HFFc6 (cell line): Measurements from ENCODE around the gene GPR176. TPM values are rescaled to one million over a fixed set of nuclear protein-coding genes. Genes with fewer than 3 reads are reported as not detected.

ENCODE experiments used
- DNase-seq: peaks from one replicate; pipeline ENCODE4 v3.0.0-alpha.2; 2018
- H3K27ac Mint-ChIP-seq: 2 replicates; pipeline ENCODE4 v1.8.0; 2020; ENCODE audit warnings: mild to moderate bottlenecking, mixed read lengths
- H3K27me3 Mint-ChIP-seq: 2 replicates; pipeline ENCODE4 v1.8.0; 2021; ENCODE audit warnings: mild to moderate bottlenecking, moderate library complexity, mixed read lengths; ENCODE audit not compliant: insufficient read depth
- H3K36me3 Mint-ChIP-seq: 2 replicates; pipeline ENCODE4 v1.8.0; 2021; ENCODE audit warnings: low read depth, mixed read lengths
- H3K4me1 Mint-ChIP-seq: 2 replicates; pipeline ENCODE4 v1.8.0; 2020; ENCODE audit warnings: low read depth, mixed read lengths
- H3K4me3 Mint-ChIP-seq: 2 replicates; pipeline ENCODE4 v1.8.0; 2020; ENCODE audit warnings: mild to moderate bottlenecking, moderate library complexity, mixed read lengths
- H3K9me3 Mint-ChIP-seq: 2 replicates; pipeline ENCODE4 v1.8.0; 2020; ENCODE audit warnings: mild to moderate bottlenecking, mixed read lengths
- total RNA-seq, 6 experiments: library from RNA; stranded (reverse); fragmentation: NEBNext Ultra II Directional; extraction: Animal tissue kit (Norgen Biotek cat#: 25700); gene quantifications; 2 replicates in 1 of 6; 3 replicates in 5 of 6; pipeline ENCODE4 v1.2.3, GENCODE V29; 2021
- TF ChIP-seq, protein P1 (sequence below): fragments of 200-600 bp; sonication (generic); IDR thresholded peaks from 2 replicates; pipeline ENCODE4 v1.5.0; 2021; ENCODE audit warnings: antibody characterized with exemption, mild to moderate bottlenecking

GPR176 gene
- total RNA-seq, 6 experiments from 2014 or later = 151 to 193 (median 169) TPM

- DNase-seq = no peak
- Mint-ChIP-seq H3K27me3 (peaks cover 9% of the 10 kb centered on the region), H3K36me3 (peaks cover 14% of the 10 kb centered on the region), H3K4me1 (peaks cover 12% of the 10 kb centered on the region), H3K9me3 (peaks cover 11% of the 10 kb centered on the region), H3K4me3 (no peak overlapping the region), H3K27ac (0 out of 2 replicates have a peak overlapping the region, but pooled peaks have one; percentile 16)
- TF ChIP-seq, protein P1, sequence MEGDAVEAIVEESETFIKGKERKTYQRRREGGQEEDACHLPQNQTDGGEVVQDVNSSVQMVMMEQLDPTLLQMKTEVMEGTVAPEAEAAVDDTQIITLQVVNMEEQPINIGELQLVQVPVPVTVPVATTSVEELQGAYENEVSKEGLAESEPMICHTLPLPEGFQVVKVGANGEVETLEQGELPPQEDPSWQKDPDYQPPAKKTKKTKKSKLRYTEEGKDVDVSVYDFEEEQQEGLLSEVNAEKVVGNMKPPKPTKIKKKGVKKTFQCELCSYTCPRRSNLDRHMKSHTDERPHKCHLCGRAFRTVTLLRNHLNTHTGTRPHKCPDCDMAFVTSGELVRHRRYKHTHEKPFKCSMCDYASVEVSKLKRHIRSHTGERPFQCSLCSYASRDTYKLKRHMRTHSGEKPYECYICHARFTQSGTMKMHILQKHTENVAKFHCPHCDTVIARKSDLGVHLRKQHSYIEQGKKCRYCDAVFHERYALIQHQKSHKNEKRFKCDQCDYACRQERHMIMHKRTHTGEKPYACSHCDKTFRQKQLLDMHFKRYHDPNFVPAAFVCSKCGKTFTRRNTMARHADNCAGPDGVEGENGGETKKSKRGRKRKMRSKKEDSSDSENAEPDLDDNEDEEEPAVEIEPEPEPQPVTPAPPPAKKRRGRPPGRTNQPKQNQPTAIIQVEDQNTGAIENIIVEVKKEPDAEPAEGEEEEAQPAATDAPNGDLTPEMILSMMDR = no peak
Measured at GRCh38 chr15:39778021-39778420, 142.0 kb downstream of the GPR176 start.

GRCh38 chr15:39777496-39777895 lies 142.6 kb downstream of the GPR176 start:
- H3K36me3 Mint-ChIP-seq = peaks cover 14% of the 10 kb centered on the region
- no peak for DNase-seq

GRCh38 chr15:39776068-39776467 lies 144.0 kb downstream of the GPR176 start:
- no peak overlapping the region for H3K27ac Mint-ChIP-seq
- TF ChIP-seq, protein P1 = no peak
- no peak for DNase-seq
- H3K9me3 Mint-ChIP-seq = peaks cover 3% of the 10 kb centered on the region; the same call in 1 of the 2 replicates
- H3K36me3 Mint-ChIP-seq = peaks cover 4% of the 10 kb centered on the region
- H3K27me3 Mint-ChIP-seq = peaks cover 3% of the 10 kb centered on the region
- H3K4me1 Mint-ChIP-seq = peaks cover 25% of the 10 kb centered on the region
- no peak overlapping the region for H3K4me3 Mint-ChIP-seq

More at GRCh38 chr15:39777496-39777895, 142.6 kb downstream of the GPR176 start:
- peak overlapping the region; percentile 16 for H3K27ac Mint-ChIP-seq
- peaks cover 11% of the 10 kb centered on the region for H3K9me3 Mint-ChIP-seq
- peaks cover 12% of the 10 kb centered on the region for H3K4me1 Mint-ChIP-seq
- TF ChIP-seq, protein P1 = no peak
- peaks cover 4% of the 10 kb centered on the region for H3K27me3 Mint-ChIP-seq
- H3K4me3 Mint-ChIP-seq = no peak overlapping the region

DNA sequence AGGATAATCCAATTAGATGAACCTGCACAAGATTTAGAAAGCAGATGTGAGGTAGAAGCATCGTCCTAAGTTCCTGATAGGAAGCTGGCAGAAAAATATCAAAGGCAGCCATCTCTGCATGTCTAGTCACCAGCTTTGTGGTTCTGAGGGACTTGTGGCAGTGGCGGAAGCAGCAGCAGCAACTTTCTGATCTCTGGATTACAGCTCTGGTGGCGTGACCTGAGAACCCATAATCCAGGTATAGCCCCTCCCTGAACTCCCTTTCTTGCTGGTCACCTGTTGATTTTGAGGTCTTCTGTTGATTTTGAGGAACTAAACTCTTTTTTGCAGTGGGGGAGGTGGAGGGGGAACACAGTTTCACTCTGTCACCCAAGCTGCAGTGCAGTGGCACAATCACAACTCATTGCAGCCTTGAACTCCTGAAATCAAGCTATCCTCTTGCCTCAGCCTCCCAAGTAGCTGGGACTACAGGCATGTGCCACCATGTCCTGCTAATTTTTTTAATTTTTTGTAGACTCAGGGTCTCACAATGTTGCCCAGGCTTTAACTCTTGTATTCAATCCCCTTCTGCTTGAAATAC lies 145.3 kb downstream of the GPR176 start:
- no peaks in the 10 kb centered on the region for H3K36me3 Mint-ChIP-seq
- H3K27ac Mint-ChIP-seq = no peak overlapping the region
- TF ChIP-seq, protein P1 = no peak
- no peaks in the 10 kb centered on the region for H3K9me3 Mint-ChIP-seq
- peaks cover 34% of the 10 kb centered on the region for H3K4me1 Mint-ChIP-seq
- H3K4me3 Mint-ChIP-seq = no peak overlapping the region
- no peak for DNase-seq
- peaks cover 3% of the 10 kb centered on the region; the same call in 1 of the 2 replicates for H3K27me3 Mint-ChIP-seq

DNA sequence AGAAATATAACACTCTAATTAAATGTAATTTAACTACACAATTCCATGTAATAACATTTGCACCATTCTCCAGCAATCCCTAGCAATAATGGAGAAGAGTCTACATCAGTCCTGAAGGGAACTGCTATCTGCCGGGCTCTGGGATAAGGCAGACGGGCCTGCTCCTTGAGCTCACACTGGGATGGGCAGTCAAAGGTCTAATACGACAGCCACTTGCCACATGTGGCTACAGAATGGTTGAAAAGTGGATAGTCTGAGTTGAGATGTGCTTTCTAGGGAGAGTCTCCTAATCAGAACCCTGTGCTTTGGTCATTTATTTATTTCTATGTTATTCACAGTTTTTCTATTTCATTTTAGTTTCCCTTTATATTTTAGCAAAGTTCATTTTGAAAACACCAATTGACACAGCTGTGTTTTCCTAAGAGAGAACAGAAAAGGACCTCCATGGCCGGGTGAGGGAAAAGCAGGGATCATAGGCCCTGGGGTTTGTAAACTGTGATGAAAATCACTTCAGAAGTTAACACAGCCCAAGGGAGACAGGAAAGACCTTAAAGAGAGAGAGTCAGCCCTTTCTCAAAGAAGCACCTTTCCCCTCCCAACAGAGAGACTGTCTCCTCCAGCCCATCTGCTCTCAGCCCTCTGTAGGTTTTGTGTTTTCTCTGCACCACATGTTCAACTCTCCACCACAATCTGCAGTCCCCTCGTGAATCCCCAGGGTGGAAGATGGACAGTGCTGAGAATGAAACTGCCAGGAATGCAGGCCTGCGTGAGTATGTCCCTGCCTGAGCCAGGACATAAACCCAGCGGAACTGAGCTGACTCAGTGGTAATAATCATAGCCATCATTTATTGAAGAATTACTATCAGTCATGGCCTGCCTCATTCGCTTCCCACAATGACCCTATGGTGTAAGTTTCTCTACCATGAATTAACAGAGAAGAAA lies 149.0 kb downstream of the GPR176 start:
- H3K4me1 Mint-ChIP-seq = peaks cover 22% of the 10 kb centered on the region
- peak overlapping the region; percentile 84 for H3K4me3 Mint-ChIP-seq
- H3K36me3 Mint-ChIP-seq = no peaks in the 10 kb centered on the region
- peaks cover 3% of the 10 kb centered on the region; the same call in 1 of the 2 replicates for H3K27me3 Mint-ChIP-seq
- TF ChIP-seq, protein P1 = 0 out of 2 replicates have a peak, but pooled peaks have one; percentile 17
- peak overlapping the region; percentile 98 for H3K27ac Mint-ChIP-seq
- peak; percentile 90 for DNase-seq
- no peaks in the 10 kb centered on the region for H3K9me3 Mint-ChIP-seq
